ENCODE data around the gene PLAGL1. TPM values are rescaled to one million over a fixed set of nuclear protein-coding genes. Genes with fewer than 3 reads are reported as not detected.
A peak's percentile ranks its signal among the peaks of the same experiment; 100 is the strongest.
"Not testable (repeated sequence)": the region's sequence is repeated elsewhere in the genome, so short reads cannot be mapped to it uniquely, and the experiment has no call there.

Gene PLAGL1
- total RNA-seq, 6 experiments from 2014 or later, result 22.5 to 28.8 (median 26.2) TPM

DNA sequence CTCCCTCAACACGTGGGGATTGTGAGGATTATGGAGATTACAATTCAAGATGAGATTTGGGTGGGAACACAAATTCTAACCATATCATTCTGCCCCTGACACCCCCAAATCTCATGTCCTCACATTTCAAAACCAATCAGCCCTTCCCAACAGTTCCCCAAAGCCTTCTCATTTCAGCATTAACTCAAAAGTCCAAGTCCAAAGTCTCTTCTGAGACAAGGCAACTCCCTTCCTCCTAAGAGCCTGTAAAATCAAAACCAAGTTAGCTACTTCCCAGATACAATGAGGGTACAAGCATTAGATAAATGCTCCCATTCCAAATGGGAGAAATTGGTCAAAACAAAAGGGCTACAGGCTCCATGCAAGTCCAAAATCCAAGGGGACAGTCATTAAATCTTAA is 39.6 kb upstream of the PLAGL1 start:
- Mint-ChIP-seq H3K9me3 (peaks cover 4% of the 10 kb centered on the region; the same call in 1 of the 2 replicates), H3K4me1 (ENCODE audit: low read depth) (no peaks in the 10 kb centered on the region), H3K4me3 (no peak overlapping the region), H3K27me3 (ENCODE audit: insufficient read depth) (peaks cover 35% of the 10 kb centered on the region), H3K36me3 (ENCODE audit: low read depth) (peaks cover 7% of the 10 kb centered on the region; the same call in 1 of the 2 replicates), H3K27ac (no peak overlapping the region)
- TF ChIP-seq, protein P1, sequence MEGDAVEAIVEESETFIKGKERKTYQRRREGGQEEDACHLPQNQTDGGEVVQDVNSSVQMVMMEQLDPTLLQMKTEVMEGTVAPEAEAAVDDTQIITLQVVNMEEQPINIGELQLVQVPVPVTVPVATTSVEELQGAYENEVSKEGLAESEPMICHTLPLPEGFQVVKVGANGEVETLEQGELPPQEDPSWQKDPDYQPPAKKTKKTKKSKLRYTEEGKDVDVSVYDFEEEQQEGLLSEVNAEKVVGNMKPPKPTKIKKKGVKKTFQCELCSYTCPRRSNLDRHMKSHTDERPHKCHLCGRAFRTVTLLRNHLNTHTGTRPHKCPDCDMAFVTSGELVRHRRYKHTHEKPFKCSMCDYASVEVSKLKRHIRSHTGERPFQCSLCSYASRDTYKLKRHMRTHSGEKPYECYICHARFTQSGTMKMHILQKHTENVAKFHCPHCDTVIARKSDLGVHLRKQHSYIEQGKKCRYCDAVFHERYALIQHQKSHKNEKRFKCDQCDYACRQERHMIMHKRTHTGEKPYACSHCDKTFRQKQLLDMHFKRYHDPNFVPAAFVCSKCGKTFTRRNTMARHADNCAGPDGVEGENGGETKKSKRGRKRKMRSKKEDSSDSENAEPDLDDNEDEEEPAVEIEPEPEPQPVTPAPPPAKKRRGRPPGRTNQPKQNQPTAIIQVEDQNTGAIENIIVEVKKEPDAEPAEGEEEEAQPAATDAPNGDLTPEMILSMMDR (IDR thresholded peaks at IDR 0.05), result no peak
- no peak for DNase-seq

DNA sequence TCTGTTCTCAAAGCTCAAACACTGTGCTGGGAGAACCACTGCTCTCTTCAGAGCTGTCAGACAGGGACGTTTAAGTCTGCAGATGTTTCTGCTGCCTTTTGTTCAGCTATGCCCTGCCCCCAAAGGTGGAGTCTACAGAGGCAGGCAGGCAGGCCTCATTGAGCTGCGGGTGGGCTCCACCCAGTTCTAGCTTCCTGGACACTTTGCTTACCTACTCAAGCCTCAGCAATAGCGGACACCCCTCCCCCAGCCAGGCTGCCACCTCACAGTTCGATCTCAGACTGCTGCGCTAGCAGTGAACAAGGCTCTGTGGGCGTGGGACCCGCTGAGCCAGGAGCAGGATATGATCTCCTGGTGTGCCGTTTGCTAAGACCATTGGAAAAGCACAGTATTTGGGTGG is 38.6 kb upstream of the PLAGL1 start:
- H3K36me3 Mint-ChIP-seq (ENCODE audit: low read depth), result not testable (repeated sequence)

DNA sequence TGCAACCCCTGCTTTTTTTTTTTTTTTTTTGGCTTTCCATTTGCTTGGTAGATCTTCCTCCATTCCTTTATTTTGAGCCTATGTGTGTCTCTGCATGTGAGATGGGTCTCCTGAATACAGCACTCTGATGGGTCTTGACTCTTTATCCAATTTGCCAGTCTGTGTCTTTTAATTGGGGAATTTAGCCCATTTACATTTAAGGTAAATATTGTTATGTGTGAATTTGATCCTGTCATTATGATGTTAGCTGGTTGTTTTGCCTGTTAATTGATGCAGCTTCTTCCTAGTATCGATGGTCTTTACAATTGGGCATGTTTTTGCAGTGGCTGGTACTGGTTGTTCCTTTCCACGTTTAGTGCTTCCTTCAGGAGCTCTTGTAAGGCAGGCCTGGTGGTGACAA is 36.9 kb upstream of the PLAGL1 start:
- H3K4me3 Mint-ChIP-seq; H3K36me3 Mint-ChIP-seq (ENCODE audit: low read depth); H3K9me3 Mint-ChIP-seq; H3K27ac Mint-ChIP-seq; H3K4me1 Mint-ChIP-seq (ENCODE audit: low read depth); DNase-seq: not testable (repeated sequence)
- H3K27me3 Mint-ChIP-seq (ENCODE audit: insufficient read depth), result peaks cover 32% of the 10 kb centered on the region

More for the DNA sequence above, 38.6 kb upstream of the PLAGL1 start:
- not testable (repeated sequence) for H3K9me3 Mint-ChIP-seq; H3K4me3 Mint-ChIP-seq; H3K4me1 Mint-ChIP-seq (ENCODE audit: low read depth); H3K27ac Mint-ChIP-seq; DNase-seq
- H3K27me3 Mint-ChIP-seq (ENCODE audit: insufficient read depth), result peaks cover 35% of the 10 kb centered on the region

DNA sequence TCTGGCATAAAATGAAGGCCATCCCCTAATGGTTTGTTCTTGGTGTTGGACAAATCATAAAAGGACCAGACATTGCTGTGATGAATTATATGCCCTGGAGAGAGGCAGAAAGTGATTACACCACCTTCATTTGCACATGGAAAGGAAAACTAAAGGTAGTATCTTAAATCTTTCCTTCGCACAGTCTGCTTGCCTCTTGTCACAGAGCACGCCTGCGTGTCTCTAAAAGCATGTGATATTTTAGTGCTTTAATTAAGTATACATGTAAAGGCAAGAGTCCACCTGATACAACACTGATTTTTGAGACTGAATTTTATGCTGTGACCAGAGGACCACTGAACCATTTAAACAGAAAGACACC is 28.8 kb upstream of the PLAGL1 start:
- H3K4me3 Mint-ChIP-seq, result peak overlapping the region; percentile 83
- peak overlapping the region; percentile 52; the same call in 1 of the 2 replicates for H3K27ac Mint-ChIP-seq
- H3K9me3 Mint-ChIP-seq, result peaks cover 9% of the 10 kb centered on the region
- H3K27me3 Mint-ChIP-seq (ENCODE audit: insufficient read depth), result no peaks in the 10 kb centered on the region; the same call in 1 of the 2 replicates
- peaks cover 45% of the 10 kb centered on the region for H3K4me1 Mint-ChIP-seq (ENCODE audit: low read depth)
- no peak for DNase-seq
- TF ChIP-seq, protein P1 (IDR thresholded peaks at IDR 0.05), result no peak
- H3K36me3 Mint-ChIP-seq (ENCODE audit: low read depth), result peaks cover 7% of the 10 kb centered on the region; the same call in 1 of the 2 replicates

DNA sequence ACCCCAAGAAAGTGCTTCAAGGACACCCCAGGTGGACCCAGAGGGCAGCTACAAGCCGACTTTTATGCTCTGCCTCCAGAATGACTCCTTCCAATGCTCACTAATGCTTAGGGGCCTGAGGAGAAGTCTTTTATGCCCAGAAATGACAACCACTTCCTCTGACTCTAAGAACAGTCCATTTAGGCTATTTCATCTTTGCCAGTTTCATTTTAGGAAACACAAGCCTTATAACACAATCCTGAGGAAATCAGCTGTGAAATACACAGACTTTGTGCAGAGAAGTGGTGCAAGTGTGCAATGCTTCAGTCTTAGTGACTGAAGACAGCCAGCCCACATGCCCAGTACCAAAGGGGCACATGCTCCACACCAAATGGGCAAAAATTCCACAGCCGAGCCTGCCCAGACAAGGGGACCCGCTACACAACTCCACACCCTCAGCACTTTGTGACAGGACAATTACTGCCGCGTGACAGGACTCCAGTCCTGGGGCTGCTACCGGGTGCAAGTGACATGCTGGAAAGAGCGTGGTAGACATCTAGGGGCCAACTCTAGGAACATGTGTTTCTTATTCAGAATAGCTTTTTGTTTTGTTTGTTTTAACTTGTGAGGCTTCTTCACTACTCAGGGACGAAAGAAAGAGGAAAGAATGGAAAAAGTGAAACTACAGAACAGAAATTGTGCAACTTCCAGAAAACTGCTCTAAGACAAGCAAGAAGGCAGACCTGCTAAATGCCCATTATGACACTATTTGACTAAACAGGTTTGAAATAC is 28.2 kb upstream of the PLAGL1 start:
- peaks cover 9% of the 10 kb centered on the region for H3K9me3 Mint-ChIP-seq
- peak overlapping the region; percentile 52 for H3K27ac Mint-ChIP-seq
- TF ChIP-seq, protein P1 (IDR thresholded peaks at IDR 0.05), result peak; percentile 26
- no peaks in the 10 kb centered on the region; the same call in 1 of the 2 replicates for H3K27me3 Mint-ChIP-seq (ENCODE audit: insufficient read depth)
- peak overlapping the region; percentile 83 for H3K4me3 Mint-ChIP-seq
- H3K36me3 Mint-ChIP-seq (ENCODE audit: low read depth), result peaks cover 7% of the 10 kb centered on the region; the same call in 1 of the 2 replicates
- DNase-seq, result peak; percentile 17
- H3K4me1 Mint-ChIP-seq (ENCODE audit: low read depth), result peaks cover 45% of the 10 kb centered on the region

DNA sequence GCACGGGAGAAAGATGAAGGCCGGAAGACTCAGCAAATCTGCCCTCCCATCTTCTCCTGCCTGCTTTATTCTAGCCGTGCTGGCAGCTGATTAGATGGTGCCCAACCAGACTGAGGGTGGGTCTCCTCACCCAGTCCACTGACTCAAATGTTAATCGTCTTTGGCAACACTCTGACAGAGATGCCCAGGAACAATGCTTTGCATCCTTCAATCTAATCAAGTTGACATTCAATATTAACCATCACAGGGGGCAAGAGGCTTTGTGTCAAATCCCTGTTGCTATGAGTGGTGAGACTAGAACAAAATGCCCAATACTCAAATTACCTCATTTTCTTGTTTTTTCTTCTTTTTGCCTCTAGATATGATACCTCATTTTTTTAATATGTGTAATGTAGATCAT is 27.4 kb upstream of the PLAGL1 start:
- Mint-ChIP-seq H3K36me3 (ENCODE audit: low read depth) (peaks cover 7% of the 10 kb centered on the region; the same call in 1 of the 2 replicates), H3K4me1 (ENCODE audit: low read depth) (peaks cover 45% of the 10 kb centered on the region), H3K4me3 (peak overlapping the region; percentile 83; the same call in 1 of the 2 replicates), H3K27ac (no peak overlapping the region), H3K9me3 (peaks cover 9% of the 10 kb centered on the region), H3K27me3 (ENCODE audit: insufficient read depth) (no peaks in the 10 kb centered on the region; the same call in 1 of the 2 replicates)
- no peak for DNase-seq
- TF ChIP-seq, protein P1 (IDR thresholded peaks at IDR 0.05), result no peak

All from HFFc6 (cell line).